Measurements from ENCODE around the gene USP5. TPM values are rescaled to one million over a fixed set of nuclear protein-coding genes. Genes with fewer than 3 reads are reported as not detected.

USP5 gene
- total RNA-seq, 4 donors from 2014 or later = 41.0 to 94.1 (median 47.1) TPM

DNA sequence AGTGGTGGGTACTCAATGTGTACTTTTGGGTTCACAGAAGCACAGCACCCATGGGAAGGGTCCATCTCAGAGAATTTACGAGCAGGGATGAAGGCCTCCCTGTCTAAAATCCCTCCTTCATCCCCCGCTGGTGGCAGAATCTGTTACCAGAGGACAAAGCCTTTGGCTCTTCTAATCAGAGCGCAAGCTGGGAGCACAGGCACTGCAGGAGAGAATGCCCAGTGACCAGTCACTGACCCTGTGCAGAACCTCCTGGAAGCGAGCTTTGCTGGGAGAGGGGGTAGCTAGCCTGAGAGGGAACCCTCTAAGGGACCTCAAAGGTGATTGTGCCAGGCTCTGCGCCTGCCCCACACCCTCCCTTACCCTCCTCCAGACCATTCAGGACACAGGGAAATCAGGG is 31.8 kb upstream of the USP5 start:
- Histone ChIP-seq H3K4me1 (no peaks in the 10 kb centered on the region), H3K27me3 (no peaks in the 10 kb centered on the region), H3K27ac (no peak overlapping the region), H3K9me3 (no peaks in the 10 kb centered on the region), H3K4me3 (no peak overlapping the region), H3K36me3 (no peaks in the 10 kb centered on the region)
- no peak for TF ChIP-seq POLR2A (IDR thresholded peaks at IDR 0.05)
- TF ChIP-seq, protein P1, sequence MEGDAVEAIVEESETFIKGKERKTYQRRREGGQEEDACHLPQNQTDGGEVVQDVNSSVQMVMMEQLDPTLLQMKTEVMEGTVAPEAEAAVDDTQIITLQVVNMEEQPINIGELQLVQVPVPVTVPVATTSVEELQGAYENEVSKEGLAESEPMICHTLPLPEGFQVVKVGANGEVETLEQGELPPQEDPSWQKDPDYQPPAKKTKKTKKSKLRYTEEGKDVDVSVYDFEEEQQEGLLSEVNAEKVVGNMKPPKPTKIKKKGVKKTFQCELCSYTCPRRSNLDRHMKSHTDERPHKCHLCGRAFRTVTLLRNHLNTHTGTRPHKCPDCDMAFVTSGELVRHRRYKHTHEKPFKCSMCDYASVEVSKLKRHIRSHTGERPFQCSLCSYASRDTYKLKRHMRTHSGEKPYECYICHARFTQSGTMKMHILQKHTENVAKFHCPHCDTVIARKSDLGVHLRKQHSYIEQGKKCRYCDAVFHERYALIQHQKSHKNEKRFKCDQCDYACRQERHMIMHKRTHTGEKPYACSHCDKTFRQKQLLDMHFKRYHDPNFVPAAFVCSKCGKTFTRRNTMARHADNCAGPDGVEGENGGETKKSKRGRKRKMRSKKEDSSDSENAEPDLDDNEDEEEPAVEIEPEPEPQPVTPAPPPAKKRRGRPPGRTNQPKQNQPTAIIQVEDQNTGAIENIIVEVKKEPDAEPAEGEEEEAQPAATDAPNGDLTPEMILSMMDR (IDR thresholded peaks at IDR 0.05) = no peak
- DNase-seq = no peak

DNA sequence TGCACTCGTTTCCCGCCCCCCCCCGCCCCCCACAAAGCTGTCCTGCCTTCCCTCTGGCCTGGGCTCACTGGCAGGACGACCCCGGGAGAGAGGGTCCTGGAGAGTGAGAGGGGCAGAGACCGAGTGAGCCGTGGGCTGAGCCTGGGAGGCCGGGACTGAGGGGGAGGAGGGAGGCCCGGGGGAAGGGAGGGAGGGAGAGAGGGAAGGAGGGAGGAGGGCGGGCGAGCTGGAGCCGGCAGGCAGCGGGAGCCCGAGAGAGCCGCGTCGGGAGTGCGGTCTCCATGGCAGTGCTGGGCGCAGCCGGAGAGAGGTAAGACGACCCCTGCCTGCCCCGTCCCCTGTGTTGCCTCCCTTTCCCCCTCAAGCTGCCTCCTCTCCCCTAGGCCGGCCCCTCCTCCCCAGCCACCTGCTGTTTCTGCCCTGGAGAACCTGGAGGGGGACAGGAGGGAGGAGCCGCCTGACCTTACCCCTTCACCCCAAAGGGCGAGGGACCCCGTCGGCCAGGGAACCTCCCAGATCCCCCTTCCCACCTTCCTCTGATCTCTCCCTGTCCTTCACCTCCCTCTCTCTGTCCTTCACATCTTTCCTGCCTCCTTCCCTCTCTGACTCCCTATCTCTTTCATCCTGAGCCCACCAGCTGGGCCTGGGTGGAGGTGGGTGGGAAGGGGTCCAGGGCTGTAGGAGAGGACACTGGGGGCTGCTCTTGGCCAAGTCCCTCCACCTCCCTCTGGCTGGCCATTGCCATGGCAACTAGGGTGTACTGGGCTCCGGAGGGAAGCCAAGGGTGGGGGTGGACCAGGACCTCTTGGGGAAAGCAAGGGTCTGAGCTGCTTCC is 30.1 kb upstream of the USP5 start, which contains the start of gene GPR162:
Gene GPR162, plus strand, starts transcription at position 231 of the 835 bp plus-strand sequence. CDS start 2,078 bp downstream, outside the sequence.
- H3K9me3 ChIP-seq = no peaks in the 10 kb centered on the region
- no peaks in the 10 kb centered on the region for H3K36me3 ChIP-seq
- TF ChIP-seq POLR2A (IDR thresholded peaks at IDR 0.05) = no peak
- TF ChIP-seq, protein P1 (IDR thresholded peaks at IDR 0.05) = no peak
- H3K27ac ChIP-seq = peak within 1 kb of the TSS in 3 of 4 donors; percentile 17 to 76 (median 70)
- peaks cover 0 to under 1% (median 0%) of the 10 kb centered on the region in 4 donors for H3K4me1 ChIP-seq
- H3K27me3 ChIP-seq = no peaks in the 10 kb centered on the region
- H3K4me3 ChIP-seq = peak within 1 kb of the TSS; percentile 24 to 53 (median 40)
- peak in 2 of 3 donors; percentile 54 to 56 for DNase-seq

DNA sequence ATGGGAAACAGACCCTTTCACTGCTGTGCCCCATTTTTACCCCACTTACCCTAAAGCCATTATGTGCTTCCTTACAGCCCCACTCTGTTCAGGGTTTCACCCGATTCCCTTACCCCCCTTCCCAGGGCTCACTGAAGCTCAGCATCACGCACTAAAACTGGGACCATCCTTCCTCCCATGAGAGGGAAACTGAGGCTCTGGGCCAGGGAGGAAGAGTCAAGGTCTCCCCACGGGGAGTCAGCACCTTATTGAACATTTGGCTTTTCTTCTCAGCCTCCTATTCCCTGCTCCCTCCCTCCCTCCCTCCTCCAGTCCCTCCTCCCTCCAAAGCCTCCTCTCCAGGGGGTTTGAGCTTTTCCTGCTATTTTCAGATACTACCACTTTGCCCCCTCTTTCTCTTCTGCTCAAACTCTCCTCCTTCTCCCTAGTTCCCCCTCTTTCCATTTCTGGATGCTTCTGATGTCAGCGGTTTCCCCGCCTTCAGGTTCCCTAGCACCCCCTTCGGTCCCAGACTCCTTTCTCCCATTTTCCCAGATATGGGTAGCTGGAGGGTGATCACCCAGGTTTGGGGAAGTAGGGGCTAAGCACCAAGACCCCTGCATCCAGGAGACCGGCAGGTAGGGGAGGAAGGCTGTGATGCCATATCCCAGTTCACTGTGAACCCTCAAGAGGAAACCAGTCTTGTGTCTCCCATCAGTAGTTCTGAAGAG is 29.4 kb upstream of the USP5 start:
- Histone ChIP-seq H3K4me3 (peak overlapping the region in 2 of 4 donors; percentile 29 to 52), H3K36me3 (no peaks in the 10 kb centered on the region), H3K27ac (no peak overlapping the region), H3K9me3 (no peaks in the 10 kb centered on the region), H3K27me3 (no peaks in the 10 kb centered on the region), H3K4me1 (peaks cover 0 to 8% (median 0%) of the 10 kb centered on the region in 4 donors)
- TF ChIP-seq, protein P1 (IDR thresholded peaks at IDR 0.05) = no peak
- no peak for TF ChIP-seq POLR2A (IDR thresholded peaks at IDR 0.05)
- DNase-seq = no peak

GRCh38 chr12:6823182-6824084 is 28.5 kb upstream of the USP5 start:
- no peak for TF ChIP-seq POLR2A (IDR thresholded peaks at IDR 0.05)
- TF ChIP-seq, protein P1 (IDR thresholded peaks at IDR 0.05) = no peak
- Histone ChIP-seq H3K9me3 (no peaks in the 10 kb centered on the region), H3K36me3 (no peaks in the 10 kb centered on the region), H3K27me3 (no peaks in the 10 kb centered on the region), H3K27ac (no peak overlapping the region), H3K4me1 (peaks cover 0 to 12% (median 3%) of the 10 kb centered on the region in 4 donors), H3K4me3 (no peak overlapping the region)
- DNase-seq = no peak

Measured in Peyer's patch (tissue), 4 donors.